Astrocyte (in vitro differentiated cells and primary cell): ENCODE results near the gene GRK3. TPM values are rescaled to one million over a fixed set of nuclear protein-coding genes. Genes with fewer than 3 reads are reported as not detected.

ENCODE experiments used
- DNase-seq: peaks from one replicate; pipeline ENCODE4 v3.0.0-alpha.2; 2010; ENCODE audit warnings: low read depth
- FAIRE-seq: peaks from 2 replicates; lab custom pipeline; 2011; peaks lifted over from hg19 to GRCh38; lab: Jason Lieb, UNC
- H2AFZ ChIP-seq: 2 replicates; pipeline ENCODE4 v1.6.0; 2012; ENCODE audit warnings: low read depth, low read length, inconsistent platforms
- H3K27ac ChIP-seq: 2 replicates; pipeline ENCODE4 v1.5.1; 2011; ENCODE audit warnings: low read depth, low read length, inconsistent platforms
- H3K27me3 ChIP-seq: 2 replicates; pipeline ENCODE4 v1.6.0; 2011; ENCODE audit warnings: low read length, inconsistent platforms; ENCODE audit not compliant: insufficient read depth
- H3K36me3 ChIP-seq: 2 replicates; pipeline ENCODE4 v1.5.1; 2011; ENCODE audit warnings: low read length, inconsistent platforms; ENCODE audit not compliant: insufficient read depth
- H3K4me1 ChIP-seq: 2 replicates; pipeline ENCODE4 v1.5.1; 2011; ENCODE audit warnings: low read length, inconsistent platforms; ENCODE audit not compliant: insufficient read depth
- H3K4me2 ChIP-seq: 2 replicates; pipeline ENCODE4 v1.6.0; 2012; ENCODE audit warnings: low read length, inconsistent platforms
- H3K4me3 ChIP-seq: 2 replicates; pipeline ENCODE4 v1.5.1; 2011; ENCODE audit warnings: low read depth, mild to moderate bottlenecking, low read length, inconsistent platforms; ENCODE audit not compliant: insufficient read depth
- H3K79me2 ChIP-seq: 2 replicates; pipeline ENCODE4 v1.6.0; 2012; ENCODE audit warnings: mild to moderate bottlenecking, low read length, inconsistent platforms; ENCODE audit not compliant: insufficient read depth
- H3K9ac ChIP-seq: 2 replicates; pipeline ENCODE4 v1.6.0; 2012; ENCODE audit warnings: mild to moderate bottlenecking, low read length, inconsistent platforms
- H3K9me3 ChIP-seq: 2 replicates; pipeline ENCODE4 v1.5.1; 2012; ENCODE audit warnings: low read depth, mild to moderate bottlenecking, low read length, inconsistent platforms; ENCODE audit not compliant: insufficient read depth
- H4K20me1 ChIP-seq: 2 replicates; pipeline ENCODE4 v1.6.0; 2012; ENCODE audit warnings: low read length, inconsistent platforms; ENCODE audit not compliant: insufficient read depth
- H3K27ac Mint-ChIP-seq: one replicate; pipeline ENCODE4 v1.8.0; 2021; ENCODE audit warnings: mild to moderate bottlenecking, mixed read lengths; ENCODE audit not compliant: unreplicated experiment
- H3K27me3 Mint-ChIP-seq: one replicate; pipeline ENCODE4 v1.8.0; 2021; ENCODE audit warnings: low read depth, mixed read lengths; ENCODE audit not compliant: unreplicated experiment
- H3K36me3 Mint-ChIP-seq: one replicate; pipeline ENCODE4 v1.8.0; 2021; ENCODE audit warnings: low read depth, mixed read lengths; ENCODE audit not compliant: unreplicated experiment
- H3K4me1 Mint-ChIP-seq: one replicate; pipeline ENCODE4 v1.8.0; 2021; ENCODE audit warnings: low read depth, mixed read lengths; ENCODE audit not compliant: unreplicated experiment
- H3K4me3 Mint-ChIP-seq: one replicate; pipeline ENCODE4 v1.8.0; 2021; ENCODE audit warnings: mild to moderate bottlenecking, moderate library complexity, mixed read lengths; ENCODE audit not compliant: unreplicated experiment
- H3K9me3 Mint-ChIP-seq: one replicate; pipeline ENCODE4 v1.8.0; 2021; ENCODE audit warnings: mild to moderate bottlenecking, mixed read lengths; ENCODE audit not compliant: unreplicated experiment
- EZH2 ChIP-seq: IDR thresholded peaks from 2 replicates; pipeline ENCODE4 v1.6.1; 2012; ENCODE audit warnings: mild to moderate bottlenecking, low read length, inconsistent platforms; ENCODE audit not compliant: insufficient read depth
- total RNA-seq: library from RNA; stranded (reverse); gene quantifications from 2 replicates; pipeline ENCODE4 v1.2.1, GENCODE V29; 2021
- TF ChIP-seq, protein P1 (sequence below): IDR thresholded peaks from 2 replicates; pipeline ENCODE4 v1.5.1; 2011; ENCODE audit warnings: low read depth, mild to moderate bottlenecking, inconsistent platforms, low read length, moderate library complexity; ENCODE audit not compliant: insufficient read depth

GRK3 gene
- total RNA-seq, 1 donor from 2014 or later: 7.2 TPM

DNA sequence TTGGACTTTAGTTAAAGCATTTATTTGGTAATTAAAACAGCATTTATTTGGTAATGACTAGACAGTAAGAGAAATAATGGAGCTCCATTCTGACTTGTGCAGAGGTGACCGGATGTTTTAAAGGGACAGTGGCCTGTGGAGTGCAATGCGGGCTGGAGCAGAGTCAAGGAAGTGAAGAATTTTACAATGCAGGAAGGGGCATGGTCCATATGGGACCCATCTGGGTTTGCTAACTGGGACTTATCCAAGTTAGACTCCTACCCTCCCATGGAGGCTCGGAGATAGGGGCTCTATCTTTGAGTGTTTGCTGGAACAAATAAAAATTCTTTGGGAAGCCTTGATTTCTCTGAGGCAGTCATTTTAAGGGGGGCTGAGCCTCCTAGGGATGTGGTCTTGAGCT, 117.6 kb downstream of the GRK3 start:
- H3K9ac ChIP-seq: no peak overlapping the region
- Mint-ChIP-seq H3K4me3 (no peak overlapping the region), H3K27me3 (no peaks in the 10 kb centered on the region), H3K9me3 (no peaks in the 10 kb centered on the region), H3K27ac (no peak overlapping the region), H3K4me1 (peaks cover 5% of the 10 kb centered on the region), H3K36me3 (no peaks in the 10 kb centered on the region)
- H3K4me1 ChIP-seq: no peaks in the 10 kb centered on the region
- TF ChIP-seq EZH2: no peak
- TF ChIP-seq, protein P1, sequence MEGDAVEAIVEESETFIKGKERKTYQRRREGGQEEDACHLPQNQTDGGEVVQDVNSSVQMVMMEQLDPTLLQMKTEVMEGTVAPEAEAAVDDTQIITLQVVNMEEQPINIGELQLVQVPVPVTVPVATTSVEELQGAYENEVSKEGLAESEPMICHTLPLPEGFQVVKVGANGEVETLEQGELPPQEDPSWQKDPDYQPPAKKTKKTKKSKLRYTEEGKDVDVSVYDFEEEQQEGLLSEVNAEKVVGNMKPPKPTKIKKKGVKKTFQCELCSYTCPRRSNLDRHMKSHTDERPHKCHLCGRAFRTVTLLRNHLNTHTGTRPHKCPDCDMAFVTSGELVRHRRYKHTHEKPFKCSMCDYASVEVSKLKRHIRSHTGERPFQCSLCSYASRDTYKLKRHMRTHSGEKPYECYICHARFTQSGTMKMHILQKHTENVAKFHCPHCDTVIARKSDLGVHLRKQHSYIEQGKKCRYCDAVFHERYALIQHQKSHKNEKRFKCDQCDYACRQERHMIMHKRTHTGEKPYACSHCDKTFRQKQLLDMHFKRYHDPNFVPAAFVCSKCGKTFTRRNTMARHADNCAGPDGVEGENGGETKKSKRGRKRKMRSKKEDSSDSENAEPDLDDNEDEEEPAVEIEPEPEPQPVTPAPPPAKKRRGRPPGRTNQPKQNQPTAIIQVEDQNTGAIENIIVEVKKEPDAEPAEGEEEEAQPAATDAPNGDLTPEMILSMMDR: no peak
- no peaks in the 10 kb centered on the region for H3K27me3 ChIP-seq
- no peaks in the 10 kb centered on the region for H3K9me3 ChIP-seq
- FAIRE-seq (no peak), DNase-seq (no peak)
- H3K4me3 ChIP-seq: no peak overlapping the region
- no peak overlapping the region for H2AFZ ChIP-seq
- H3K79me2 ChIP-seq: no peaks in the 10 kb centered on the region
- no peaks in the 10 kb centered on the region for H3K36me3 ChIP-seq
- no peak overlapping the region for H3K4me2 ChIP-seq
- no peaks in the 10 kb centered on the region for H4K20me1 ChIP-seq
- no peak overlapping the region for H3K27ac ChIP-seq

DNA sequence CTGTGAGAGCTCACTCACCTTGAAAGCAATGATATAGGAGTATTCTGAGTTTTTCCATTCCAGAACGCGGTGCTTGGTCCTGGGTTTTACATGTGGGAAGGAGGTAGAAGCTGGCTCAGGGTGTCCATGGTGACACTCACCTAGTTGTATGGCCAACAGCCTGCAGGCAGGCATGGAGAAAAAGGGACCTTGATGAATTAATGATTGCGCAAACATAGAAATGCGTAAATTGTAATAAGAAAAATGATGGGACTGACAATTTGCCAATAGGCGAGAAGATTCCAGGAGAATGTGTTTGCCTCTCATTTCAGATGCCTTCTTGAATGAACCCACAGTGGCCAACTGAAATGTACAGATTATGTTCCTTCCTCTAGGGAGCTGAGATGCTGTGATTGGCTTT, 124.2 kb downstream of the GRK3 start:
- no peak overlapping the region for H2AFZ ChIP-seq
- FAIRE-seq (no peak), DNase-seq (no peak)
- no peak overlapping the region for H3K4me2 ChIP-seq
- peaks cover 2% of the 10 kb centered on the region for H3K27me3 Mint-ChIP-seq
- no peaks in the 10 kb centered on the region for H3K79me2 ChIP-seq
- H3K4me3 ChIP-seq: no peak overlapping the region
- no peaks in the 10 kb centered on the region for H3K36me3 Mint-ChIP-seq
- H4K20me1 ChIP-seq: no peaks in the 10 kb centered on the region
- H3K27ac ChIP-seq: no peak overlapping the region
- H3K4me3 Mint-ChIP-seq: no peak overlapping the region
- no peaks in the 10 kb centered on the region for H3K4me1 ChIP-seq
- no peak overlapping the region for H3K27ac Mint-ChIP-seq
- no peak for TF ChIP-seq EZH2
- TF ChIP-seq, protein P1: no peak
- peaks cover 10% of the 10 kb centered on the region for H3K4me1 Mint-ChIP-seq
- no peaks in the 10 kb centered on the region for H3K9me3 Mint-ChIP-seq
- H3K9me3 ChIP-seq: no peaks in the 10 kb centered on the region
- H3K27me3 ChIP-seq: no peaks in the 10 kb centered on the region
- no peaks in the 10 kb centered on the region for H3K36me3 ChIP-seq
- H3K9ac ChIP-seq: no peak overlapping the region

DNA sequence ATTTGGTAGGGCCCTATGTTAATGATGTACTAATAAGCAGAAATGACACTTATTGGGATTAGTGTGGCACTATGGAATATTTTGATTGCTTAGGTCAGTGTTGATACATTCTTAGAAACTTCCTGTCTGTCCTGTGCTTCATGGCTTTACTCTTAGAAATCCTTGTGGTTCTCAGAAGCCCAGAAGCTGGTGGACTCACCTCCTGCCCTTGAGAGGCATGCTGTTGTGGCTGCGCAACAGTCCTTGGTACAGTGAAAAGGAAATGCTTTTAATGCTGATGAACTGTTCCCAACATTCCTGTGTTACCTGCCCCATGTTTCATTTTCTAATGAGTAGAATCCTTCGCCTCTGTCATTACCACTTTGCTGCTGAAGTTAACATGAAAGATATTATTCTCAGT, 125.2 kb downstream of the GRK3 start:
- Mint-ChIP-seq H3K36me3 (no peaks in the 10 kb centered on the region), H3K4me3 (no peak overlapping the region), H3K9me3 (no peaks in the 10 kb centered on the region), H3K27me3 (peaks cover 2% of the 10 kb centered on the region), H3K4me1 (peaks cover 10% of the 10 kb centered on the region), H3K27ac (no peak overlapping the region)
- peak; percentile 16 for DNase-seq
- FAIRE-seq: no peak
- TF ChIP-seq EZH2: no peak
- TF ChIP-seq, protein P1: no peak
- no peak overlapping the region for H3K4me3 ChIP-seq
- H4K20me1 ChIP-seq: no peaks in the 10 kb centered on the region
- no peaks in the 10 kb centered on the region for H3K9me3 ChIP-seq
- H3K9ac ChIP-seq: no peak overlapping the region
- H2AFZ ChIP-seq: no peak overlapping the region
- no peaks in the 10 kb centered on the region for H3K36me3 ChIP-seq
- H3K79me2 ChIP-seq: no peaks in the 10 kb centered on the region
- no peak overlapping the region for H3K4me2 ChIP-seq
- H3K4me1 ChIP-seq: no peaks in the 10 kb centered on the region
- no peaks in the 10 kb centered on the region for H3K27me3 ChIP-seq
- H3K27ac ChIP-seq: no peak overlapping the region
